HUDEP-2 (cell line): ENCODE measurements around the gene MPPED2.
A peak's percentile ranks its signal among the peaks of the same experiment; 100 is the strongest.

Source experiments
- DNase-seq, 76 experiments: peaks; one replicate each; lab custom pipeline; 2025; ENCODE audit not compliant: unreplicated experiment in 76 of 76; lab: John Stamatoyannopoulos, UW

The MPPED2 gene, protein sequence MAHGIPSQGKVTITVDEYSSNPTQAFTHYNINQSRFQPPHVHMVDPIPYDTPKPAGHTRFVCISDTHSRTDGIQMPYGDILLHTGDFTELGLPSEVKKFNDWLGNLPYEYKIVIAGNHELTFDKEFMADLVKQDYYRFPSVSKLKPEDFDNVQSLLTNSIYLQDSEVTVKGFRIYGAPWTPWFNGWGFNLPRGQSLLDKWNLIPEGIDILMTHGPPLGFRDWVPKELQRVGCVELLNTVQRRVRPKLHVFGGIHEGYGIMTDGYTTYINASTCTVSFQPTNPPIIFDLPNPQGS

DNA sequence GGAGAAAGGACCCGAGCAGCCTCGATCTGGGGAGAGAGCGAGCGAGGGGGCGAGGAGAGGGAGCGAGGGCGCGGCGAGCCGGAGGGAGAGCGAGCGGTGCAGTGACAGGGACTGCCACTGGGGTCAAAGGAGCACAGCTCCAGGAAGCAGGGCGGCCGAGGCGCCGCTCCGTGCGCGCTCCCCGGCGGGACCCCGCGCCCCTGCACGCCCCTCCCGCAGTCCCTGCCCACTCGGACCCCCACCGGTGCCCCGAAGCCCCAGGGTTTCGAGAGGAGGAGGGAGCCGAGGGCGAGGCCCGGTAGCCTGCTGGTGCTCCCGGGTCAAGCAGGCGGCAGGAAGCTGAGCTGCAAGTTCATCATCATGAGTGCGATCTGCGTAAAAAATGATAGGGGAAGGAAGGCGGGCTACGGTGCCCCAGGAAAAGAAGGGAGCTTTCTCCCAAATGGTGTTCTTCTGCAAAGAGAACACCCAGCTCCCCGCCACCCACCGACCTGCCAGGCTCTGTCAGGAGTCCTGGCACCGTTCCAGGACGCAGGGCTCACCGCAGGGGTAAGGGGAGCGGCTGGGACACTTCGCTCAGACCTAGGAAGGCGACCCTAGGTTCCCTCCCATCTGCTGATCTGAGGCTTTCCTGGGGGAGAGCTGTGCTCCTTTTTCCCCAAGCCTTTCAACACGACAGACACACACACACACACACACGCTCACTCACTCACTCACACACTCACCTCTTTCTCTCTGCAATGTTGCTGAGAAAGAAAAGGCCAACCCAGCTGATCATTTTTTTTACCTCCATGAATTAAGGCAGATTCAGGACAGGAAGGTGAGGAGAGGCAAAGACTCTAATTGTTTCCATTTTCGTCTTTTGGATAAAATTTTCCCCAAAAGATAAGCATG lies at the start of gene MPPED2:
Gene MPPED2 (minus strand): TSS at position 103 of the 894 bp plus-strand sequence. CDS start 5,980 bp downstream, outside the sequence.
- peak in 7 of 76 experiments; percentile 0 to 25 (median 3) for DNase-seq

DNA sequence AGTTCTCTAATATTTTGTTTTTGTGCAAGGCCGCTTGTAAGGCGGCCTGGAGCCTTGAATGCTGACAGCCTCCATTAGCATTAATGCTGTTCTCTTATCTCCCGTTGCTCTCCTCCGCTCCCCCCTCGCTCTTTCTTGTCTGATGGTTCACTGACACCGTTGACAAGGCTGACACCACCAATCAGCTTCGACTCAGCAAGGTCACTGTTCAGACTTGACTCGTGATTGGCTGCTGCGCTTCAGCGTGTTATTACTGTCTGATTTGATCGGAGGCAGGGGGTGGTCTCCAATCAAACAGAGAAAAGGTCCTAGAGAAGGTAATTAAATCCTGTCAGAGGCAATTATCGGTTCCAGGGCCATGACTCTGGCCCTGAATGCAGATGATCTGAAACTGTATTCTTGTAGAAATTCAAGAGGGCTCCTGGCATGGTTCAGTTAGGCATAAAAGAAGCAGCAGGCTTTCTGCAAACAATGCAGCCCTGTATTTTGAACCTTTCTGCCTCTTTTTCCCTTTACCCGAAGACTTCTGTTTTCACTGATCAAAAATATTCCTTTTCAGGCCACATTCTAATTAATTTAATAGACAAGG lies 49.3 kb upstream of the MPPED2 start:
- no peak for DNase-seq

DNA sequence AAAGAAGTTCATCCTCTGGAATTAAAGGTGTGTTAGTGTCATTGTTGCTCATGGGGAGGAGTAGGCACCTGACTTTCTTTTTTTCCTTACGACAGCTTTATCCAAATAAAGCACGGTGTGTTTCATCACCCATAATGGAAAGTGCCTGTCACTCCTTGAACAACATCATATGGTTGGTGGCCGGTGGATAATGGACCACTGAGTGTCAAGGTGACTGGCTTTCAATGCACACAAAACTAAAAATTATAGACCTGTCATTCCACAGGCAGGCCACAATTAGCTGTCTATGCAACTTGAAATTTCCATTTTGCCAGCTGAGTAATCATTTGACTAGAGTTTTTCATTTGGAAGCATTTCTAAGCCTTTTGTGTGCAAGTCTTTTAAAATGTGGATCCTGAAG lies 45.0 kb upstream of the MPPED2 start:
- no peak for DNase-seq

DNA sequence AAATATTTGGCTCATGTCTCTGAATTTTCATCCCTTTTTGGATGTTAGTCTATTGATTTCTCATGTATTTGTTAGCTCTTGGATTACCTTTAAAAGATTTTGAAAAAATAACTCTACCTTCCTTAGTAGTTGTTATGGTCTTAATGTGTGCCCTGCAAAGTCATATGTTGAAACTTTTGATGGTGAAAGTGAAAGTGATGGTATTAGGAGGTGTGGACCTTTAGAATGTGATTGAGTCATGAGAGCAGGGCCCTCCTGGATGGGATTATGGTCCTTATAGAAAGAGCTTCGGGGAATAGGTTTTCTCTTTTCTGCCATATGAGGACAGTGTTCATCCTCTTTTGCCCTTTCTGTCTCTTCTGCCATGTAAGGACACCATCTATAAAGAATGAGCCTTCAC lies 33.6 kb upstream of the MPPED2 start:
- no peak for DNase-seq

DNA sequence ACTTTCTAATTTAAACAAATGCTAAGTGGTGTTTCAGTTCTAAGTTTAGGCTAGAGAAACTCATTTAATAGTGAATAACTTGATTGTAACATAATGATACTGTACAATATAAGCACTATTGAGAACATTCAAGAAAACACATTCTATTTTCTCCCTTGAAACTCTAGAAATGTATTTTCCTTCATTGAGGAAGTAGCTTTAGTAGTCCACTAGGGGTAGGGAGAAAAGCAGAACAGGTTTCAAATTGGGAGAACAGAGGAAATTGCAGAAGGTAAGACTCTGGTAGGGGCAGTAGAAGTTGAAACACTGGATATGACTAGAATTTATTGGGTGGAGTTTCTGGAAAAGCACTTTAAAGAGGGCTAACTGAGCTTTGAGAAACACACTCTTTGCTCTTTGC lies 31.6 kb upstream of the MPPED2 start:
- no peak for DNase-seq

DNA sequence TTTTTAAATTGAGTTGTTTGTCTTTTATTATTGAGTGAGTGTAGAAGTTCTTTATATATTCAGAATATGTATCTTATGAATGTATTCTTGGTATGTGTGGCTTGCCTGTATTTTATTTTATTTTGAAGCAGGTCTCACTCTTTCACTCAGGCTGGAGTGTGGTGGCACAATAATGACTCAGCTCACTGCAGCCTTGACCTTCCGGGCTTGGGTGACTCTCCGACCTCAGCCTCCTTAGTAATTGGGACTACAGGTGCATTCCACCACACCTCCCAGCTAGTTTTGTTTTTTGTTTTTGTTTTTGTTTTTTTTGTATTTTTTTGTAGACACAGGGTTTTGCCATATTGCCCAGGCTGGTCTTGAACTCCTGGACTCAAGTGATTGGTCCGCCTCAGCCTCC lies 24.5 kb upstream of the MPPED2 start:
- DNase-seq = no peak

DNA sequence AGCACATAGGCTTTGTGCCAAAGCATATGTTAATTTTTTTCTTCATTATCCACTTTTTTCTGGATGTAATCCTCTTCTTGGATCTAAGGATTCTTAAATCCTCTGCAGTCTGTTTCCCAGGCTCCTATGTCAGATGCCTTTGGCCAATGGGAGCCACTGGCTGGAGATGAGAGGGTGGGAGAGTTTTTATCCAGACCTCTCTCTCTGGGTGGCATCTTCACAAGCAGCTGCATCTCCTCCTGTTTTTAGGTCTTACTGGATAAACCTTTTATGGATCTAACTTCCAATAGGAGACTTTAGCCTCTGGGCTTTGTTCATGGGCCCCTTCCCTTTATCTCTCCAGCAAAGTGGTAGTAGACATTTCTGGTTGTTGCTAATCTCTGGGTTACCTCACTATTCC lies 22.4 kb upstream of the MPPED2 start:
- DNase-seq = no peak

DNA sequence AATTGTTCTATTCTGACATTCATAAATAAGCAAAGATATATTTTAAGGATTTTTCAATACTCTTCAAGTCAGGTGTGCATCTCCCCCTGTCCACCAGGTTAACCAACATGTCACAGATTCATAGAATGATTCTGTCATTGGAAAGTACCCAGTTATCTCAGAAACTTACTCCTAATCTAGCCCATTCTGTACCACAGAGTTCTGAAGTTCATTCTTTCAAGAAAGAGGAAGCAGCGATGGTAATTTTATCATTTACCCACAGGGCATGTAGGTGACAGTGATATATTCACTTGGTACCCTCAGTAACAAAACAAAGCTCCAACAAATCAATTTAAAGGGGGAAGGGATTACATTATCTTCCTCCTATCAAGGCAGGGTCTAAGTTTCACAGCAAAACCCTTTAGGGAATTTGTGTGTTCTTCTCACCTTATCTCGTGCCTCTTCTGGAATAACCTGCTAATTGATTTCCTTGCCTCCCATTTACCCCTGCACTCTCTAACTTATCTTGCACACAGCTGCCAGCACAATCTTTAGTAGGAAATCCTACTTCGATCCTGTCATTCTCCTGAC lies 19.0 kb upstream of the MPPED2 start:
- DNase-seq = no peak

DNA sequence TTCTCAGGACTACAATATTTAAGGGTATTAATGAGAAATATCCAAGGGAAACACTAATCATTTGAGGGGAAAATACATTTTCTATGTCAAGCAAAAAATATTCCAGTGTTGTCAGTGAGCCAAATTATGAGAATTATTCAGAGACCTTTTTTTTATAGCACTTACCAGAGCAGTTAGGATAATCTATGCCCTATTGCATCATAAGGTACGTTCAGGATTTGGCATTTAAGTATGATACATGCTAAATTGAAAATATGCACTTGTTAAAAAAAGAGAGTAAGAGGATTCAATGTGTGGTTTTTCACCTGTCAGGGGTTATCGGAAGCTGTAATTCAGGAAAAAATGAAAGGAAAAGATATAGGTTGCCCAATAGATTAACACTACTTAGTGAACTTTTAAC lies 17.2 kb upstream of the MPPED2 start:
- no peak for DNase-seq

DNA sequence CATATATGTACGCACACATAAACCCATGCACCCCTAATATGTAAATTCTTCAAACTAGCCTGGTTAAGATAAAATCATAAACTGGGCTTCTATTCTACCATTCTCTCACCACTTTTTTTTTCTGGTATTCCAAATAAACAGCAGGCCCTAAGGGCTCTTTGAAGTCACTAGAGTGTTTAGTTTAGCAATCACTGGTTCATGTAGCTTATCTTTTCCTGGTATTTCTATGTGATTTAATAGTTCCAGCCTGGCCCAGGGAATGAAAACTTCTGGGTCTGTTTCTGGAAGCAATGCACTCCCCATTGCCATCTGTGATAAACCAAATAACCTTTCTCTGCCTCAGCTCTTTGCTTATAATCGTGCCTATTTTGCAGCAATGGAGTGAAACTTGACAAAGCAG lies 10.7 kb upstream of the MPPED2 start:
- no peak for DNase-seq

DNA sequence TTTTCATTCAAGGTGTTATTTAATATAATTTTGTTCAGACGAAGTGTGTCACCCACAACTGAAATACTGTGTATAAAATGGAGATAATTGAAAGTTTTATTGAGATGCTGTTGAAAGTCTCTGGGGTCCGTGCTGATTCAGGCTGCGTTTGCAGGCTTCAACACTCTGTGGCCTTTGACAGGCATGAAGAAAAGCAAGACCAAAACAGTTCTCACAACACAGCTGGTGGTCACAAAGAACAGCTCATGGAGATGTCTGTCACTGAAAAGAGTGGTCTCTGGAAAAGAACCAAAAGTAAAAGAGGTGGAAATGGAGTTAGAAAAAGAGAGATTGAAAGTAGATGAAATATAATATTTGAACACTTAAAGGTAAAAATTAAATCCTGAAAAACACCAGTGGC lies 9.8 kb upstream of the MPPED2 start:
- no peak for DNase-seq

DNA sequence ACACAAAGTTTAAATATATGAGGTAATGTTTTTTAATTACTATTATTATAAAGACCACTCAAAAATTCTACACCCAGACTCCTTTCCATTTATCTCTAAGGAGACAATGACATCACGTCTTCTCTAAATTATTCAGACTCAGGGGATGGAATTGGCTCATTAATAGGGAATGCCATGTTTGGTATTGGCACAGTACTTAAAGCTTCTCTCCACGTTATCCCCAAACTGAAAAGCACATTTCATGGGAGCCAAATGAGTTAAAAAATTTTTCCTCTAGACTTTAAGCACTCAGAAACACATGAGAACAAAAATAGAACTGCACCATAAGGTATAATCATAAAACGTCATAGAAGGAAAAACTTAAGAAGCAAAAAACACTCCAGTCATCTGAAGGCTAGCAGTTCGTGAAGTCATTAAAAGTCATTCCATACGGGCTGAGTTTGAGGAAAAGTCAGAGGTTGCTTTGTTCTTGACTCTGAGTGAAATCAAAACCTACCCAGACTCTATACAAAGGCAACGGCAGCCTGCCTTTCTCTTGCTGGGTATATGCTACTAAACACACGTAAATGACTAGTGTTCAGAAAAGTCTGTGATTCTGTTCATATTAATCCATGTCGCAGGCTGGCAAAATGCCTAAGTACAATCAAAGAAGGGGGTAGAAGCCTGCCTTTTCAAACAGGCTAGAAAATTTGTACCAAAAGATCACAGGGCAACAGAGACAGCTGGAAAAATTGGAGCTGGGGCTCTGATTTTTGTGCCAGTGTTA lies 8.7 kb upstream of the MPPED2 start:
- no peak for DNase-seq

DNA sequence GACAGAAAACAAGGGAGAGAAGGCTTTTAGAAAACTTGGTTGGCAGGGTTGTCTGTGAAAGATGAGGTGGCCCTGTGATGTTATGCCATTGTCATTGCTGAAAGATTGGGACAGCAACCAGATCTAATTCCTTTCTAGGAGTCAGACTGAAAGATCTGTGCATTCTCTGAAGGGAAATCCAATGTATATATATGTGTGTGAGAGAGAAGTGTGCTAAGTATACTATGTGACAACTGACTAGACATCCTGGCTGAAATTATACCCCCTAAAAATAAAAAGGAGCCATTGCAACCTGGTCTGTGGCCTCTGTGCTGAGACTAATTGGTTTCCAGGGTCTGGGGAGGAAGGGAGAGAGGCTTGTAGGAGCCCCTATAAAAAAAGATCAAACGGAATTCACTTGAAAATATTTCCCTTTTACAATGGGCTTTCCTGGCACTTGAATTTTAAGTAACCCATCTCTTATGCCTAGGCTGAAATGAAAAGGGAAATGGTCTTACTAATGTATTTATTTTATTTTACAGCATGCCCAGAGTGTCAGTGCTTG lies 1.2 kb upstream of the MPPED2 start:
- no peak for DNase-seq

DNA sequence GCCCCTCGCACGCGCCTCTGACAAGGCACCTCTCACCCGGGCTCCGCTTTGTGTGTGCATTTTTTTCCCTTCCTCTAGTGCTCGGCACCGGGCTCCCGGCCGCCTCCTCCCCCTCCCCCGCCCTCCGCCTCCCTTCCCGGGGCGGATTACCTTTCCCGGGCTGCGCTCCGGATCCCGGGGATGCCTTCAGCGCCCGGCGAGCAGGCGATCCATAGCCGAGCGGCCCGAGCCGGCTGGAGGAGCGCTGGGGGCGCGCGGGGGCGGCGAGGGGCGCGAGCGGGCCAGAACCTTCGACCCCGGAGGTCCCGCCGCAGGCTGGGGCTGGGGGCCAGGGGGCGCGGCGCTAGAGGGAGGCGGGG lies 282 bp downstream of the MPPED2 start:
- no peak for DNase-seq

DNA sequence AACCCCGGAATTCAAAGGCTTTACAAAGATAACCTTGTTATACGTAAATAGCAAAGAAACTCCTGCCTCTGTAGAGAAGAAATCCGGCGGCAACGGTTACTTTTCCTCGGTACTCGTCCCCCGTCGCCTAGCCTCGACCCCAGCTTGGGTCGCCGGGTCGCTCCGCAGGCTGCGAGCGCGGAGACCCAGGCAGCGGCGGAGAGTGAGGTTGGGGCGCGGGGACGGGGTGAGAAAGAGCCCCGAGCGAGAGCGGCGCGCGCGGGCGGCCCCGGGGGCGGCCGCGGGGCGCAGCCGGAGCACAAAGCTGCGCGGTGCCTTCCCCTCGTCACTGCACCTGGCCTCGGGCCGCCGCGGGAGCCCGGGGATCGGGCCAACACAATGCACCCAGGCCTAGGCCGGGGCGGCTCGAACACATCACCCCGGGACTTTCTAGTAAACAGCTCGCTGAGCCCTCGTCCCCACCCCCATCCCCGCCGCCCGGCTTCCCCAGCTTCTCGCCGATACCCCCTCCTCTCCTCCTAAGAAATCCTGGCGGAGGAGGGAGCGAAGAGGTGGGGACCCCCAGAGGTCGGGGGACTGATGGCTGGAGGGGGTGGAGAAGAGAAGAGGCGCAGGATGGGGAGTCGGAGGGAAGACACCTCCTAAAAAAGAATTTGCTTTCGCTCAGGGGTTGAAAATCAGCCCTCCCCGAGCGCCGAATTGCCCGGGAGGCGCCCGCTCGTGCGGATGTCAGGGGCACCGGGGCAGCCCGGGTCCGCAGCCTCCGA lies 845 bp downstream of the MPPED2 start:
- DNase-seq = no peak

DNA sequence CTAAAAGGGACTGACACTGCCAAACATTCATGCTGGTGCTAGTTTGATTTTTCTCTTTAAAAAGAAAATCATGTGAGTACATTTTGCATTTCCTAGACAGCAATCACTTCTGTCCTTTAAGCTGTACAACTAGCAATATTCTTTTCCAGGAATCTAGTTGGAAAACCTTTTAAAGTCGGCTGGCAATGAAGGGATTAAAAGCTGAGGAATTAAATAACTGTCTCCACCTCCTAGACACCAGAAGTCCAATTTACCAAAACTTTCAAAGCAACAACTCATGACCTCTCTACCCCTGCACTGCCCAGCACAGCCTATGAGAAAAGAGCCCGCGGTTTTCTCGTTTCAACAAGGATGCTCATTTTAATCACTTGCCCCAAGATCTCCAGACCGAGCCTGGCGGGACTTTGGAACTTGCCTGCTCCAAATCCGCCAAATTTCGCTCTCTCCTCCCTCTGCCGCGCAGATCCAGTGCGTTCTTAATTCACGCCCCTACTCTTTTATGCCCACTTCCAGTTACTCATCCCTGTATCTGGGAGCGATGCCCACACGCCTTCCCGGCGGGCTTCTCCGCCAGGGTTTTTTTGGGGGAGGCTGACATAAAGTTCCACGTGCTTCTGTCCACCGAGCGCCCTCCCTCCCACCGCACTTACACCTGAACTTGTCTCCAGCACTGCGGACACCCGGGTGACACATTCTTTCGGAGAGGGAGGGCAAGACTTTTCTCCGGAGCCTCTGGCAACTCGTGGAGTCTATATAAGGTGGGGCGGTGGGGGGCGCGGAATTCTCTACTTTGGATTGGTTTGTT lies 2.5 kb downstream of the MPPED2 start:
- DNase-seq = no peak

DNA sequence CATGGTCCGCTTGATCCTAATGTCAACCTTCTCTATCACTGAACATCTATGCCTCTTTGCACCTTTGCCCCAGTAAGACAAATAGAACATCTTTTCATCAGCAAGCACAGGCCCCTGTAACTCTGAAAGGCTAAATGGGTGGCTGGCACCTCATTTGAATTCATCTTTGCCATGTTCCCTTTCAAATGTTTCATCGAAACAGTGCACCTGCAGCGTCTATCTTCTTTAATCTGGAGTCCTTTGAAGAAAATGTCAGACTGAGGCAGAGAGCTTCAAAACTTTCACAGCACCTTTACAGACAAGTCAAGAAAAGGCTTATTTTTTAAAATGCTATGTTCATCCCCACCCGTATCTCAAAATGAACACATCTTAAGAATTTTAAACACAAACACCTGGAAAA lies 3.4 kb downstream of the MPPED2 start:
- no peak for DNase-seq

DNA sequence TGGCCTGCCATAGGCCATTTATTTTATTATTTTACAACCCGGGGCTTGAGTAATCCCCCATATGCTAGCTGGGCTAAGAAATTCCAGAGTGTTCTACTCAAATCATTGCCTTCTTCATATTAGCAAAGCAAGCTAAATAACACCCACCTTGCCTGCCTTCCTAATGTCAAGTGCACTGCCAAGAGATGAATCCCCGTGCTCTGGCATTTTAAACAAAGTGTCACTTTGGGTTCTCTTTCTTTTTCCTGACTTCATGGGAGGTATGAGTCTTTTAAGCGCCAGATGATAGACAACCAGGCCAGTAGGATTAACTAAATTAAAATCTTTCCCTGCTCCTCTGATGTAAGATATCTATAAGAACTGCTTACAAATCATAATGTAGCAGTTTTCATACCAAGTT lies 4.5 kb downstream of the MPPED2 start:
- DNase-seq = no peak

DNA sequence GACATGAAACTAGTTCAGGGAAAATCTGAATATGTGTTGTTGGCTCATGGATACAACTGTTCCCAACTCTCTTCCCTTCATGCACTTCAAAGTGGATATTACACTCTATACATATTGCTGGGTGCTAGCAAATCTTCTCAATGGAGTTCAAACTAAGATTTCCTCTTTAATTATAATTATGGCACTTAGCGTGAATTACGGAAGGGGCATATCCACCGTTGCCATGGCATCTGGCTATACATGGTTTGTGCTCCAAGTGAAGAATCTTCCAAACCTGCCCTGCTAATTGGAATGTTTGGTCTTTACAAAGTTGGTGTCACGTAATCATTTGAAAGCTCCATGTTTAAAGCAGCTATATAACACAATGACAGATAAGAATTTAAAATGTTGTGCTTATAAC lies 5.6 kb downstream of the MPPED2 start:
- DNase-seq = no peak
